ENCODE measurements around the gene TIGD2. TPM values are rescaled to one million over a fixed set of nuclear protein-coding genes. Genes with fewer than 3 reads are reported as not detected.

The TIGD2 gene
- total and polyA plus RNA-seq, 8 donors: 2.3 to 11.9 (median 3.0) TPM; not detected in 1

DNA sequence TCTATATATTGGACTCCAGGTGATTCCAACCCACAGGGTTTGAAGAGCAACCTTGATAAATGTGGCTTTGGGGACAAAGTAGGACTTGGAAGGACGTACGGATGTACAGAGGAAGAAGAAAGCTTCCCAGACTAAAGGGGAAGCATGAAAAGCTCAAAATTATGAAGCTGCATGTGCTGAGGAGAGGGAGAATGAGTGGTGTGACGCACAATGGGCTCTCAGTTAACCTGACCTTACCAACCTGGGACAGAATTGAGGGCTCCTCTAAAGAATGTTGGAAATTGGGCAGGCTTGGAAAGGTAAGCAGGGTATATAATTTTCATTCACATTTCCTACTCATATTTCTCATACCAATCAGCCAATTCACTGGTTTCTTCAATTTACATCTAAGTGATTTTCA is 10.5 kb upstream of the TIGD2 start:
- WGBS, 5 donors: 79 to 87% (median 85%) methylated on average over 3 of the region's 3 CpGs
- no peaks in the 10 kb centered on the region for H3K36me3 ChIP-seq

DNA sequence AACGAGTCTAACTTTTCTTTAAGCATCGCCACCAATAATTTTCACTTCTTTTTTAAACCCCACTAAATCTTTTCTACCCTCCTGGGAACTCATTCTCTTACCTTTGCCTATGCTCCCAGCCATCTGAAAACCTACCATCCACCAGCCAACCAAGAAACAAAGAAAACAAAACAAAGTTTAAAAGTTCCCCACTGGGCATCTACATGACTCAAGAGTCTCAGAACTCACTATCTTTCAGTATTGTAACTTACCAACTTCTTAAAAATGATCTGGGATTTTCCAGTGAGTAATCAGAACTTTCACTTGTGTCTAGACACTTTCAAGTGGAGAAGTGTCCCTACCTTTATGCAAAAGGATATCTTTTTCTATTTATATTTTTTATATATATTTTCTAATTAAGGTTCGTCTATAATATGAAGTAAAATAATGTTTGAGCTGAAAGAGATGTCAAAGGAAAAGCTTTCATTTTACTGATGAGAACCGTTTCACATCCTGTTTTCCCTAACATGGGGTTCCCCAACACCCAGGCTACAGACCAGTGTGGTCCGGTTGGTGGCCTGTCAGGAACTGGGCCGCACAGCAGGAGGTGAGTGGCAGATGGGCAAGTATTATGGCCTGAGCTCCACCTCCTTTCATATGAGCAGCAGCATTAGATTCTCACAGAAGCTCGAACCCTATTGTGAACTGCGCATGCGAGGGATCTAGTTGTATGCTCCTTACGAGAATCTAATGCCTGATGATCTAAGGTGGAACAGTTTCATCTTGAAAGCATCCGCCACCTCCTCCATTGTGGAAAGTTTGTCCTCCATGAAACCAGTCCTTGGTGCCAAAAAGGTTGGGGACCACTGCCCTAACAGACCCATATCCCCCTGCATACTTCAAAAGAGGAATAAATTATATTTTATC is 9.8 kb upstream of the TIGD2 start:
- no peak for DNase-seq
- H3K4me1 ChIP-seq: no peaks in the 10 kb centered on the region
- WGBS, 5 donors: 84 to 90% (median 88%) methylated on average over 11 of the region's 11 CpGs
- TF ChIP-seq, protein P1, sequence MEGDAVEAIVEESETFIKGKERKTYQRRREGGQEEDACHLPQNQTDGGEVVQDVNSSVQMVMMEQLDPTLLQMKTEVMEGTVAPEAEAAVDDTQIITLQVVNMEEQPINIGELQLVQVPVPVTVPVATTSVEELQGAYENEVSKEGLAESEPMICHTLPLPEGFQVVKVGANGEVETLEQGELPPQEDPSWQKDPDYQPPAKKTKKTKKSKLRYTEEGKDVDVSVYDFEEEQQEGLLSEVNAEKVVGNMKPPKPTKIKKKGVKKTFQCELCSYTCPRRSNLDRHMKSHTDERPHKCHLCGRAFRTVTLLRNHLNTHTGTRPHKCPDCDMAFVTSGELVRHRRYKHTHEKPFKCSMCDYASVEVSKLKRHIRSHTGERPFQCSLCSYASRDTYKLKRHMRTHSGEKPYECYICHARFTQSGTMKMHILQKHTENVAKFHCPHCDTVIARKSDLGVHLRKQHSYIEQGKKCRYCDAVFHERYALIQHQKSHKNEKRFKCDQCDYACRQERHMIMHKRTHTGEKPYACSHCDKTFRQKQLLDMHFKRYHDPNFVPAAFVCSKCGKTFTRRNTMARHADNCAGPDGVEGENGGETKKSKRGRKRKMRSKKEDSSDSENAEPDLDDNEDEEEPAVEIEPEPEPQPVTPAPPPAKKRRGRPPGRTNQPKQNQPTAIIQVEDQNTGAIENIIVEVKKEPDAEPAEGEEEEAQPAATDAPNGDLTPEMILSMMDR (IDR thresholded peaks at IDR 0.05): no peak
- TF ChIP-seq POLR2A (IDR thresholded peaks at IDR 0.05) (no peak), EP300 (IDR thresholded peaks at IDR 0.05) (no peak), POLR2AphosphoS5 (IDR thresholded peaks at IDR 0.05) (no peak)
- no peaks in the 10 kb centered on the region for H3K27me3 ChIP-seq
- no peaks in the 10 kb centered on the region for H3K36me3 ChIP-seq
- H3K9me3 ChIP-seq: no peaks in the 10 kb centered on the region
- intact Hi-C loops (cut with DNase I; ENCODE audit: low total_unique reads): no loop called here
- no peak overlapping the region for H3K4me3 ChIP-seq
- no peak overlapping the region for H3K27ac ChIP-seq

More for the DNA sequence above, 10.5 kb upstream of the TIGD2 start:
- Histone ChIP-seq H3K27ac (no peak overlapping the region), H3K9me3 (no peaks in the 10 kb centered on the region), H3K27me3 (no peaks in the 10 kb centered on the region), H3K4me3 (no peak overlapping the region), H3K4me1 (no peaks in the 10 kb centered on the region)
- no peak for DNase-seq
- no peak for TF ChIP-seq POLR2AphosphoS5 (IDR thresholded peaks at IDR 0.05)
- TF ChIP-seq POLR2A (IDR thresholded peaks at IDR 0.05): no peak
- TF ChIP-seq, protein P1 (IDR thresholded peaks at IDR 0.05): no peak
- no peak for TF ChIP-seq EP300 (IDR thresholded peaks at IDR 0.05)
- intact Hi-C loops (cut with DNase I; ENCODE audit: low total_unique reads): no loop called here

DNA sequence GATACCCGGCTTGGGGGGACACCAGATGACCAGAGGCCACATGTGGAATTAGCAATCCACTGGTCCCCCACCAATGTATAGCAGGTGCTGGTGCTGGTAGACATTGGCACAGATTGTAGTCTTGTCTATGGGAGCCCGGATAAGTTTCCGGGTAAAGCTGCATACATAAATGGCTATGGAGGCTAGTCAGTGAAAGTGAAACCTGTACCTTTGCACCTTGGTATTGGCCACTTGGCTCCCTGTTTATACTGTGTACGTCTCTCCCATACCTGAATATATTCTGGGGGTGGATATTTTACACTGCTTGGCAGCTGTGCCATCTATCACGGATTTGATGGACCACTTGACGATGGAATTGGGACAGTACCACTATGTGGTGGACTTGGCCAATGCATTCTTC is 5.6 kb upstream of the TIGD2 start:
- Histone ChIP-seq H3K4me3 (no peak overlapping the region), H3K36me3 (no peaks in the 10 kb centered on the region), H3K4me1 (peaks cover 4 to 11% (median 7%) of the 10 kb centered on the region in 4 donors), H3K9me3 (no peaks in the 10 kb centered on the region), H3K27me3 (no peaks in the 10 kb centered on the region), H3K27ac (no peak overlapping the region)
- TF ChIP-seq POLR2AphosphoS5 (IDR thresholded peaks at IDR 0.05) (no peak), EP300 (IDR thresholded peaks at IDR 0.05) (no peak), POLR2A (IDR thresholded peaks at IDR 0.05) (no peak)
- TF ChIP-seq, protein P1 (IDR thresholded peaks at IDR 0.05): no peak
- intact Hi-C loops (cut with DNase I; ENCODE audit: low total_unique reads): no loop called here
- 83 to 94% (median 93%) methylated on average over 6 of the region's 6 CpGs for WGBS, 5 donors
- DNase-seq: no peak

- Histone ChIP-seq H3K9me3 (no peaks in the 10 kb centered on the region), H3K27me3 (no peaks in the 10 kb centered on the region), H3K27ac (no peak overlapping the region), H3K4me3 (no peak overlapping the region), H3K36me3 (no peaks in the 10 kb centered on the region), H3K4me1 (peaks cover 13 to 25% (median 20%) of the 10 kb centered on the region in 4 donors)
- 94 to 98% (median 96%) methylated on average over 4 of the region's 4 CpGs for WGBS, 5 donors
- intact Hi-C loops (cut with DNase I; ENCODE audit: low total_unique reads): no loop called here
- no peak for TF ChIP-seq EP300 (IDR thresholded peaks at IDR 0.05)
- TF ChIP-seq POLR2A (IDR thresholded peaks at IDR 0.05): no peak
- no peak for TF ChIP-seq POLR2AphosphoS5 (IDR thresholded peaks at IDR 0.05)
- TF ChIP-seq, protein P1 (IDR thresholded peaks at IDR 0.05): no peak
- no peak for DNase-seq
These were observed 3.2 kb upstream of the TIGD2 start for GRCh38 chr4:89108091-89108490.
